CD14-positive monocyte (primary cell): ENCODE results near the gene NRN1. TPM values are rescaled to one million over a fixed set of nuclear protein-coding genes. Genes with fewer than 3 reads are reported as not detected.

ENCODE experiments used
- DNase-seq, 3 donors: peaks; one replicate each; pipeline ENCODE4 v3.0.0-alpha.2; 2011 to 2022
- H2AFZ ChIP-seq: 2 replicates; pipeline ENCODE4 v1.6.0; 2012; ENCODE audit warnings: mild to moderate bottlenecking, low read depth, low read length, inconsistent platforms; ENCODE audit not compliant: insufficient read depth, poor library complexity, severe bottlenecking
- H3K27ac ChIP-seq, 2 donors: 1 replicate in 1 of 2; 2 replicates in 1 of 2; pipeline ENCODE4 v1.5.1; 2012 to 2013; ENCODE audit warnings: low read length in 2 of 2, control low read depth in 1 of 2, inconsistent platforms in 1 of 2, low read depth in 1 of 2, mild to moderate bottlenecking in 1 of 2
- H3K27me3 ChIP-seq, 2 donors: one replicate each; pipeline versions ENCODE4 v1.6.0 to v1.6.1; 2011 to 2013; ENCODE audit warnings: low read length in 2 of 2; ENCODE audit not compliant: control insufficient read depth in 2 of 2, insufficient read depth in 2 of 2
- H3K36me3 ChIP-seq, 2 donors: replicated peaks in 1 of 2; 1 replicate in 1 of 2; 2 replicates in 1 of 2; pipeline versions ENCODE4 v1.5.1 to v1.6.1; 2012 to 2013; ENCODE audit warnings: low read length in 2 of 2, control low read depth in 1 of 2, inconsistent platforms in 1 of 2, mild to moderate bottlenecking in 1 of 2; ENCODE audit not compliant: insufficient read depth in 2 of 2, control insufficient read depth in 1 of 2
- H3K4me1 ChIP-seq, 2 donors: 1 replicate in 1 of 2; 2 replicates in 1 of 2; pipeline versions ENCODE4 v1.5.1 to v1.6.1; 2012 to 2013; ENCODE audit warnings: low read length in 2 of 2, control low read depth in 1 of 2, inconsistent platforms in 1 of 2, mild to moderate bottlenecking in 1 of 2, moderate library complexity in 1 of 2; ENCODE audit not compliant: insufficient read depth in 2 of 2, control insufficient read depth in 1 of 2
- H3K4me2 ChIP-seq: replicated peaks from 2 replicates; pipeline ENCODE3; 2012; ENCODE audit warnings: low read length, moderate library complexity, mild to moderate bottlenecking; ENCODE audit not compliant: poor library complexity, severe bottlenecking; ENCODE audit errors: extremely low read depth
- H3K4me3 ChIP-seq, 3 experiments: fragments of 200-600 bp in 1 of 3; sonication (generic) in 1 of 3; replicated peaks in 1 of 3; 1 replicate in 2 of 3; 2 replicates in 1 of 3; pipeline ENCODE4 v1.5.1; 2011 to 2013; ENCODE audit warnings: low read length in 3 of 3, mild to moderate bottlenecking in 3 of 3, control low read depth in 2 of 3, low read depth in 2 of 3, inconsistent platforms in 1 of 3, moderate library complexity in 1 of 3
- H3K79me2 ChIP-seq: 2 replicates; pipeline ENCODE4 v1.6.0; 2012; ENCODE audit warnings: mild to moderate bottlenecking, control low read depth, inconsistent platforms, low read length, moderate library complexity; ENCODE audit not compliant: insufficient read depth
- H3K9ac ChIP-seq: 2 replicates; pipeline ENCODE4 v1.6.0; 2017; ENCODE audit warnings: low read length, mild to moderate bottlenecking; ENCODE audit not compliant: insufficient read depth, poor library complexity, severe bottlenecking
- H3K9me3 ChIP-seq, 2 donors: replicated peaks in 1 of 2; 1 replicate in 1 of 2; 2 replicates in 1 of 2; pipeline versions ENCODE4 v1.5.1 to v1.6.1; 2012 to 2013; ENCODE audit warnings: low read length in 2 of 2, control low read depth in 1 of 2; ENCODE audit not compliant: control insufficient read depth in 1 of 2, insufficient read depth in 1 of 2
- H4K20me1 ChIP-seq: 2 replicates; pipeline ENCODE4 v1.6.0; 2012; ENCODE audit warnings: mild to moderate bottlenecking, low read length, control low read depth, moderate library complexity; ENCODE audit not compliant: insufficient read depth
- H3K27ac Mint-ChIP-seq, 7 donors: one replicate each; pipeline ENCODE4 v1.8.0; 2020; ENCODE audit warnings: mild to moderate bottlenecking in 7 of 7, mixed read lengths in 7 of 7, moderate library complexity in 6 of 7, inconsistent platforms in 2 of 7
- H3K27me3 Mint-ChIP-seq, 3 donors: one replicate each; pipeline ENCODE4 v1.8.0; 2021 to 2022; ENCODE audit warnings: low read depth in 3 of 3, mild to moderate bottlenecking in 3 of 3, mixed read lengths in 3 of 3, moderate library complexity in 3 of 3, inconsistent platforms in 1 of 3
- H3K36me3 Mint-ChIP-seq, 2 donors: one replicate each; pipeline ENCODE4 v1.8.0; 2020; ENCODE audit warnings: mixed read lengths in 2 of 2, inconsistent platforms in 1 of 2, mild to moderate bottlenecking in 1 of 2
- H3K4me1 Mint-ChIP-seq: one replicate; pipeline ENCODE4 v1.8.0; 2020; ENCODE audit warnings: mild to moderate bottlenecking, mixed read lengths
- H3K4me3 Mint-ChIP-seq, 2 donors: one replicate each; pipeline ENCODE4 v1.8.0; 2020; ENCODE audit warnings: mild to moderate bottlenecking in 2 of 2, mixed read lengths in 2 of 2, moderate library complexity in 1 of 2
- H3K9me3 Mint-ChIP-seq, 7 donors: one replicate each; pipeline ENCODE4 v1.8.0; 2020 to 2022; ENCODE audit warnings: mixed read lengths in 7 of 7, mild to moderate bottlenecking in 6 of 7, moderate library complexity in 6 of 7, inconsistent platforms in 2 of 7
- CTCF ChIP-seq: fragments of 200-600 bp; IDR thresholded peaks from one replicate; pipeline ENCODE4 v1.8.0; 2022; ENCODE audit warnings: antibody characterized with exemption, mild to moderate bottlenecking
- WGBS: methylation state at CpG from one replicate; pipeline ENCODE4 v1.1.5; 2013; ENCODE audit warnings: missing lambda C conversion rate; ENCODE audit not compliant: insufficient coverage; 5-methylcytosine and 5-hydroxymethylcytosine counted together
- intact Hi-C, 2 donors: fragments of 100-400 bp; cut with micrococcal nuclease; formaldehyde crosslinking; loops; one replicate each; pipeline versions ENCODE4 v1.15.0 to v1.15.1; 2023
- polyA plus RNA-seq, 3 donors: library from polyadenylated mRNA; depleted of rRNA in 1 of 3; unstranded in 2 of 3; stranded (reverse) in 1 of 3; fragments of 300-500 nt in 2 of 3; fragments of >200 nt in 1 of 3; fragmentation: Illumina TruSeq in 2 of 3; gene quantifications; 1 replicate in 2 of 3; 2 replicates in 1 of 3; pipeline ENCODE4 v1.2.3, GENCODE V29; 2012 to 2021

NRN1 gene
- polyA plus RNA-seq, 3 donors = 0.08 TPM; not detected in 2

DNA sequence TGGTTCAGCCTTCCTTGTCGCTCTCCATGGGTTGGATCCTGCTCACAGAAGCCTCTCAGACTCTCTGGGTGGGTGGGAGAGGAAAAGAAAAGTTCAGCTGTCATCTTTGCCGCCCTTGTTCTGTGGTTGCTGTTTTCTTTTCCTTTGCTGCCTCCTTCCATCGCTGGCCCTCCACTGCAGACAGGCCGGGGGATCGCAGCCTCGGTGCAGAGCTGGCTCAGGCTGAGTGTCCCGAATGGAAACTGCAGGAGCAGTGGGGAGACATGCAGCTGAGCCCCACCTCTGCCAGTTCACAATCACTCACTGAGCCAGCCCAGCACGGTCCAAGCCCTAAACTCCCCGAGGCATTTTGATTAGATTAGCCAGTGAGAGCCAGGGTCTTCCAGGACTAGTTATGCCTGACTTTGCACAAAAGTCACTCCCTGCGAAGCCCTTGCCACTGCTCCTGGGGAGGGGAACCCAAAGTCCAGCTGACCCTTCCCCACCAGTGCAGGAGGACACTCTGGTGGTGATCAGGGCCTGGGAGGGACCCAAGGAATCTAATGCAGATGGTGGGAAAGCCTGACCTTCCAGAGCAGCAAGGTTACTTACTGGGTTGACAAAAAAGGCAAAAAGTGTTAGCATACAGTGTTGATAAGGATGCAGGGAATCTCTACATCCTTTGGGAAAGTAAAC is 14.0 kb downstream of the NRN1 start:
- H3K27ac ChIP-seq = no peak overlapping the region
- intact Hi-C loops = no loop called here
- H4K20me1 ChIP-seq = no peaks in the 10 kb centered on the region
- H2AFZ ChIP-seq = no peak overlapping the region
- DNase-seq = no peak
- H3K9me3 ChIP-seq = peaks cover 12 to 37% of the 10 kb centered on the region in 2 donors
- Mint-ChIP-seq H3K4me1 (peaks cover 68% of the 10 kb centered on the region), H3K36me3 (peaks cover 5 to 31% of the 10 kb centered on the region in 2 donors), H3K27me3 (peaks cover 59 to 68% (median 67%) of the 10 kb centered on the region in 3 donors), H3K4me3 (peak overlapping the region in 1 of 2 donors; percentile 98), H3K9me3 (peaks cover 13 to 60% (median 43%) of the 10 kb centered on the region in 7 donors), H3K27ac (peak overlapping the region in 1 of 7 donors; percentile 22)
- no peak overlapping the region for H3K4me2 ChIP-seq
- no peaks in the 10 kb centered on the region for H3K79me2 ChIP-seq
- H3K4me3 ChIP-seq = no peak overlapping the region
- H3K9ac ChIP-seq = no peak overlapping the region
- no peaks in the 10 kb centered on the region for H3K36me3 ChIP-seq
- H3K27me3 ChIP-seq = peaks cover 47 to 70% of the 10 kb centered on the region in 2 donors
- TF ChIP-seq CTCF = no peak
- H3K4me1 ChIP-seq = peaks cover 34 to 47% of the 10 kb centered on the region in 2 donors
- WGBS = 26% methylated on average over 9 of the region's 10 CpGs

- H3K9me3 ChIP-seq = peaks cover 13 to 35% of the 10 kb centered on the region in 2 donors
- peaks cover 22 to 28% of the 10 kb centered on the region in 2 donors for H3K4me1 ChIP-seq
- H3K79me2 ChIP-seq = no peaks in the 10 kb centered on the region
- peaks cover 13 to 52% (median 42%) of the 10 kb centered on the region in 7 donors for H3K9me3 Mint-ChIP-seq
- DNase-seq = no peak
- intact Hi-C loops = no loop called here
- peaks cover 54% of the 10 kb centered on the region for H3K4me1 Mint-ChIP-seq
- H3K36me3 Mint-ChIP-seq = peaks cover 5 to 26% of the 10 kb centered on the region in 2 donors
- H3K4me2 ChIP-seq = no peak overlapping the region
- no peaks in the 10 kb centered on the region for H4K20me1 ChIP-seq
- H2AFZ ChIP-seq = no peak overlapping the region
- no peak overlapping the region for H3K27ac Mint-ChIP-seq
- peaks cover 52 to 58% (median 56%) of the 10 kb centered on the region in 3 donors for H3K27me3 Mint-ChIP-seq
- TF ChIP-seq CTCF = no peak
- no peak overlapping the region for H3K9ac ChIP-seq
- WGBS = no CpG with 5 or more reads among the region's 4 CpGs
- no peaks in the 10 kb centered on the region for H3K36me3 ChIP-seq
- H3K4me3 ChIP-seq = no peak overlapping the region
- H3K27me3 ChIP-seq = peaks cover 49 to 54% of the 10 kb centered on the region in 2 donors
- peak overlapping the region in 1 of 2 donors; percentile 70 for H3K4me3 Mint-ChIP-seq
- H3K27ac ChIP-seq = no peak overlapping the region
Measured at GRCh38 chr6:5990786-5991185, 15.9 kb downstream of the NRN1 start.
